Activated CD8-positive, alpha-beta T cell treated with anti-CD3 and anti-CD28 coated beads for 36 hours (primary cell): Measurements from ENCODE around the gene CADPS. TPM values are rescaled to one million over a fixed set of nuclear protein-coding genes. Genes with fewer than 3 reads are reported as not detected.

Experiments used
- ATAC-seq: fragments of 200-7000 bp; cut with Tn5 transposase; one replicate; pipeline ENCODE4 v1.10.0; 2021; ENCODE audit warnings: mild to moderate bottlenecking, moderate library complexity
- CTCF ChIA-PET: fragments of 350-600 bp; sonication (Branson Sonifier 250); formaldehyde crosslinking; loops from one replicate; lab custom pipeline; 2021; ENCODE audit warnings: antibody characterized with exemption; lab: Charles Lee
- POLR2A ChIA-PET: fragments of 350-600 bp; sonication (Branson Sonifier 250); formaldehyde crosslinking; loops from one replicate; lab custom pipeline; 2021; ENCODE audit warnings: antibody characterized with exemption; lab: Charles Lee
- DNase-seq: peaks from one replicate; pipeline ENCODE4 v3.0.0-alpha.2; 2020
- H3K27ac Mint-ChIP-seq: one replicate; pipeline ENCODE4 v1.8.0; 2021; ENCODE audit warnings: mild to moderate bottlenecking, mixed read lengths
- H3K27me3 Mint-ChIP-seq: one replicate; pipeline ENCODE4 v1.8.0; 2021; ENCODE audit warnings: mixed read lengths
- H3K36me3 Mint-ChIP-seq: one replicate; pipeline ENCODE4 v1.8.0; 2021; ENCODE audit warnings: low read depth, mixed read lengths
- H3K4me1 Mint-ChIP-seq: one replicate; pipeline ENCODE4 v1.8.0; 2021; ENCODE audit warnings: low read depth, mixed read lengths
- H3K4me3 Mint-ChIP-seq: one replicate; pipeline ENCODE4 v1.8.0; 2021; ENCODE audit warnings: mild to moderate bottlenecking, moderate library complexity, mixed read lengths
- H3K9me3 Mint-ChIP-seq: one replicate; pipeline ENCODE4 v1.8.0; 2021; ENCODE audit warnings: mixed read lengths
- intact Hi-C: fragments of 100-400 bp; cut with micrococcal nuclease; formaldehyde crosslinking; loops from one replicate; pipeline ENCODE4 v1.10.0; 2022
- total RNA-seq, 2 experiments: library from RNA; stranded (reverse); gene quantifications; one replicate each; pipeline ENCODE4 v1.2.3, GENCODE V29; 2021
- TF ChIP-seq, protein P1 (sequence below): fragments of 200-600 bp; IDR thresholded peaks from one replicate; pipeline ENCODE4 v1.8.0; 2022; ENCODE audit warnings: antibody characterized with exemption, mild to moderate bottlenecking

The CADPS gene
- total RNA-seq, 2 experiments from 2014 or later, result not detected

DNA sequence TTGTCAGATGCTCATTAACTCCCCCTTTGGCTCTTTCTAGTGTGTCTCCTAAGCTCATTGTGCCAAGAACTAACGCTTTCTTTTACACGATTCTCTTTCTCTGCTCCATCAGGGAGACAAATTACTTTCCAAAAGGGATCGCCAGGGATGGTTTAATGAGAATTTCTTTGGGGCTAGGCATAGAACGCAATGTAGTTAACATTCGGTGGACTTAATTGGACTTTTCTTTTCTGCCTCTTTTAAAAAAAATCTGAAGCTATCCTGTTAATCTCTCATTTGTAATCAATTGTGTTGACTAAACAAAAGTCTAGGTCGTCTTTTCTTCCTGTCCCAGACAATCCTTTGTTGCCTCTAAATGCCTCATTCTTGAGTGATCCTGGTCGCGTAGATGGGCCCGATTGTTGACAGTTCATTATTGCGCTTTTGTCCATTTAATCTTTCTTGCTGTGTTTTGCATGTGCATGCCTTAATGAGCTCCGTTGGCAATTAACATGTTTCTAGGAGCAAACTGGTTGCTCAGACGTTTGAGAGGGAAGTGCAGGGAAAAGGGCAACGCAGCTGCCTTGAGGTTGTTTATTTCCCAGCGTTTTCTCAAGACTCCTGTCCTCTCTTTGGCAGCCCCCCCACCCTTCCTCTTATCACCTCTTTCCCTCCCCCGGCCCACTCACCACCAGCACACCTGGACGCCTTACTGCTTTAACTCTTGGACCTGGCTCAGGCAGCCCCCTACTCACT lies 509.7 kb downstream of the CADPS start:
- CTCF ChIA-PET, result no interaction called here
- DNase-seq (no peak), ATAC-seq (no peak)
- Mint-ChIP-seq H3K4me3 (no peak overlapping the region), H3K9me3 (peaks cover 3% of the 10 kb centered on the region), H3K27ac (no peak overlapping the region), H3K4me1 (no peaks in the 10 kb centered on the region), H3K36me3 (peaks cover 1% of the 10 kb centered on the region), H3K27me3 (peaks cover 48% of the 10 kb centered on the region)
- TF ChIP-seq, protein P1, sequence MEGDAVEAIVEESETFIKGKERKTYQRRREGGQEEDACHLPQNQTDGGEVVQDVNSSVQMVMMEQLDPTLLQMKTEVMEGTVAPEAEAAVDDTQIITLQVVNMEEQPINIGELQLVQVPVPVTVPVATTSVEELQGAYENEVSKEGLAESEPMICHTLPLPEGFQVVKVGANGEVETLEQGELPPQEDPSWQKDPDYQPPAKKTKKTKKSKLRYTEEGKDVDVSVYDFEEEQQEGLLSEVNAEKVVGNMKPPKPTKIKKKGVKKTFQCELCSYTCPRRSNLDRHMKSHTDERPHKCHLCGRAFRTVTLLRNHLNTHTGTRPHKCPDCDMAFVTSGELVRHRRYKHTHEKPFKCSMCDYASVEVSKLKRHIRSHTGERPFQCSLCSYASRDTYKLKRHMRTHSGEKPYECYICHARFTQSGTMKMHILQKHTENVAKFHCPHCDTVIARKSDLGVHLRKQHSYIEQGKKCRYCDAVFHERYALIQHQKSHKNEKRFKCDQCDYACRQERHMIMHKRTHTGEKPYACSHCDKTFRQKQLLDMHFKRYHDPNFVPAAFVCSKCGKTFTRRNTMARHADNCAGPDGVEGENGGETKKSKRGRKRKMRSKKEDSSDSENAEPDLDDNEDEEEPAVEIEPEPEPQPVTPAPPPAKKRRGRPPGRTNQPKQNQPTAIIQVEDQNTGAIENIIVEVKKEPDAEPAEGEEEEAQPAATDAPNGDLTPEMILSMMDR, result no peak
- POLR2A ChIA-PET, result no interaction called here
- intact Hi-C loops, result no loop called here

DNA sequence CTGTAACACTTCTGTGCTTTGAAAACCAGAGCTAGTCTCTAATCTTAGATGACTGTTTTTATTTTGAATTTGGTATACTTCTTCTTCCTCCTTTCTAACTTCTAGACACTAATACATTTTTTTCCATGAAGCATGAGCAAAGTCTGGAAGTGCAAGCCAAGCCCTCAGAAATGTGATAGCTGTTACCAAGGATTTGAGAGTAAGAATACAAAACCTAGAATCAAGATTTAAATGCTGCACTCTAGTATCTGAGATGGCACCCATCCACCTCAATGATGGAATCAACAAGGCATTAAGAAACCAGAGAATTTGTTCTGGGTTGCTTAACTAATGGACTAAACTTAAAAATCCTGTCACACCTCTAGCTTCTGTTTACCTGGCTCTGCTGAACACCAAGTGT lies 511.0 kb downstream of the CADPS start:
- H3K9me3 Mint-ChIP-seq, result peaks cover 3% of the 10 kb centered on the region
- TF ChIP-seq, protein P1, result no peak
- H3K4me1 Mint-ChIP-seq, result no peaks in the 10 kb centered on the region
- H3K27me3 Mint-ChIP-seq, result peaks cover 37% of the 10 kb centered on the region
- intact Hi-C loops, result no loop called here
- H3K4me3 Mint-ChIP-seq, result no peak overlapping the region
- no peak for DNase-seq
- POLR2A ChIA-PET, result no interaction called here
- ATAC-seq, result no peak
- no peak overlapping the region for H3K27ac Mint-ChIP-seq
- H3K36me3 Mint-ChIP-seq, result peaks cover 1% of the 10 kb centered on the region
- CTCF ChIA-PET, result no interaction called here

DNA sequence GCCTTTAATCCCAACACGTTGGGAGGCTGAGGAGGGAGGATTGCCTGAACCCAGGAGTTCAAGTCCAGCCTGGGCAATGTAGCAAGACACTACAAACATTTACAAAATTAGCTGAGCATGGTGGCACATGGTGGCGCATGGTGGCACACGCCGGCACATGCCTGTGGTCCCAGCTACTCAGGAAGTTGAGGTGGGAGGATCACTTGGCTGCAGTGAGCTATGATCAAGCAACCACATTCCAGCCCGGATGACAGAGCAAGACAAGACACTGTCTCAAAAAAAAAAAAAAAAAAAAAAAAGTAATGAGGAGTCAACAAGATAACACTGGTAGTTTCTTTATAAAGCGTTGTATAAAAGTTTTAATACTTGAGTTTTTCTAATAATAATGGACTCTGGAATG lies 511.9 kb downstream of the CADPS start:
- ATAC-seq (no peak), DNase-seq (no peak)
- H3K4me1 Mint-ChIP-seq, result no peaks in the 10 kb centered on the region
- H3K27ac Mint-ChIP-seq, result no peak overlapping the region
- intact Hi-C loops, result no loop called here
- ChIA-PET CTCF (no interaction called here), POLR2A (no interaction called here)
- TF ChIP-seq, protein P1, result no peak
- H3K27me3 Mint-ChIP-seq, result peaks cover 30% of the 10 kb centered on the region
- H3K9me3 Mint-ChIP-seq, result peaks cover 3% of the 10 kb centered on the region
- H3K36me3 Mint-ChIP-seq, result peaks cover 1% of the 10 kb centered on the region
- no peak overlapping the region for H3K4me3 Mint-ChIP-seq

DNA sequence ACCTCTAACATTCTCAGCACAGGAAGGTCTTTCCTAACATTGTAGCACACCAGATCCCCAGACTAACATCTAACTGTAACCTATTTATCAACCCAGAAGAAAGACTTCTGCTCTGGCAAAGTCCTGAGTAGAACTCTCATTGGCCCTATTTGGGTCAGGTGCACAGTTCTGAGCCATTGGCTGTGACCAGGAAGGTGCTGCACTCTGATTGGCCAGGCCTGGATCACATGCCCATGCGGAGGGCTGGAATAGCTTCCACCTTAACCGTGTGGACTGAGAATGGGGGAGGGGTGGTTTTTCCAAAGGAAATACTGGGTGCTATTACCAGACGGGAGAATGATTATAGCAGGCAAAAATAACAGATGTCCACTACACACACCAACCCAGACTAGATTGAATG lies 513.4 kb downstream of the CADPS start:
- intact Hi-C loops, result no loop called here
- H3K4me1 Mint-ChIP-seq, result no peaks in the 10 kb centered on the region
- H3K27ac Mint-ChIP-seq, result no peak overlapping the region
- H3K9me3 Mint-ChIP-seq, result peaks cover 3% of the 10 kb centered on the region
- DNase-seq (no peak), ATAC-seq (no peak)
- ChIA-PET POLR2A (no interaction called here), CTCF (no interaction called here)
- TF ChIP-seq, protein P1, result no peak
- H3K4me3 Mint-ChIP-seq, result no peak overlapping the region
- peaks cover 1% of the 10 kb centered on the region for H3K36me3 Mint-ChIP-seq
- peaks cover 15% of the 10 kb centered on the region for H3K27me3 Mint-ChIP-seq

DNA sequence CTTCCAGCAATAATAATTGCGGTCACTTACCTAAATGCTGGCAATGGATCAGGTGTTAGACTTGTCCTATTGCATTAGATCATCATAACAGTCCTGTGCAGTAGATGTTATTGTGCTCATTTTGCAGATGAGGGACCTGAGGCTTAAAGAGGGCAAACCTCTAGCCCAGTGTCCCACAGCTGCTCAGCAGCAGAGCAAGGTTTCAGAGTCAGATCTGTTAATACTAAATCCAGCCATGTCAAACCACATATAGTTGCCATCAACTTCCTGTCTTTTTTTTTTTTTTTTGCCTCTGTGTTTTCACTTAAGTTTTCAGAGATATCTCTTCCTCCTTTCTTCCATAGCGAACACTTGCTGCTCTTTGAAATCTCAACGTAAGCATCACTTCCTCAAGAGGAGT lies 514.0 kb downstream of the CADPS start:
- Mint-ChIP-seq H3K36me3 (peaks cover 1% of the 10 kb centered on the region), H3K4me1 (no peaks in the 10 kb centered on the region), H3K27me3 (peaks cover 11% of the 10 kb centered on the region), H3K4me3 (no peak overlapping the region), H3K9me3 (peaks cover 3% of the 10 kb centered on the region), H3K27ac (no peak overlapping the region)
- CTCF ChIA-PET, result no interaction called here
- POLR2A ChIA-PET, result no interaction called here
- ATAC-seq (no peak), DNase-seq (no peak)
- intact Hi-C loops, result no loop called here
- TF ChIP-seq, protein P1, result no peak
